Hematopoietic multipotent progenitor cell treated with erythropoietin and hydrocortisone succinate and interleukin-3 and kit ligand, for 15 days (in vitro differentiated cells): Measurements from ENCODE around the gene SCGB3A2.
"Not testable (repeated sequence)": the region's sequence is repeated elsewhere in the genome, so short reads cannot be mapped to it uniquely, and the experiment has no call there.

Experiments used
- DNase-seq: peaks from one replicate; pipeline ENCODE4 v3.0.0-alpha.2; 2015; ENCODE audit warnings: low spot score

The SCGB3A2 gene

GRCh38 chr5:147863454-147864158 lies 14.9 kb upstream of the SCGB3A2 start:
- no peak for DNase-seq

- DNase-seq, result no peak
Observed at GRCh38 chr5:147869112-147869511, 9.4 kb upstream of the SCGB3A2 start.

- not testable (repeated sequence) for DNase-seq
Observed at GRCh38 chr5:147869892-147870291, 8.6 kb upstream of the SCGB3A2 start.

- not testable (repeated sequence) for DNase-seq
Observed at GRCh38 chr5:147871980-147872549, 6.4 kb upstream of the SCGB3A2 start.

GRCh38 chr5:147872744-147873435 lies 5.6 kb upstream of the SCGB3A2 start:
- DNase-seq, result not testable (repeated sequence)

GRCh38 chr5:147874118-147874875 lies 4.2 kb upstream of the SCGB3A2 start:
- not testable (repeated sequence) for DNase-seq

GRCh38 chr5:147874910-147875367 lies 3.6 kb upstream of the SCGB3A2 start:
- no peak for DNase-seq

- no peak for DNase-seq
Observed at GRCh38 chr5:147876141-147876540, 2.4 kb upstream of the SCGB3A2 start.

- DNase-seq, result no peak
Observed at GRCh38 chr5:147876626-147877025, 1.9 kb upstream of the SCGB3A2 start.

- DNase-seq, result no peak
Observed at GRCh38 chr5:147879784-147880183, 1.3 kb downstream of the SCGB3A2 start.

GRCh38 chr5:147880487-147880886 lies 2.0 kb downstream of the SCGB3A2 start:
- DNase-seq, result no peak

- no peak for DNase-seq
Observed at GRCh38 chr5:147882586-147883313, 4.2 kb downstream of the SCGB3A2 start.

- DNase-seq, result no peak
Observed at GRCh38 chr5:147887026-147887627, 8.6 kb downstream of the SCGB3A2 start.

- no peak for DNase-seq
Observed at GRCh38 chr5:147887930-147888329, 9.4 kb downstream of the SCGB3A2 start.

- DNase-seq, result no peak
Observed at GRCh38 chr5:147892696-147893296, 14.3 kb downstream of the SCGB3A2 start.

- no peak for DNase-seq
Observed at GRCh38 chr5:147893820-147894219, 15.3 kb downstream of the SCGB3A2 start.

GRCh38 chr5:147895864-147896263 lies 17.4 kb downstream of the SCGB3A2 start:
- DNase-seq, result no peak

- DNase-seq, result no peak
Observed at GRCh38 chr5:147898875-147899401, 20.4 kb downstream of the SCGB3A2 start.

- DNase-seq, result no peak
Observed at GRCh38 chr5:147901599-147902039, 23.1 kb downstream of the SCGB3A2 start.

- no peak for DNase-seq
Observed at GRCh38 chr5:147902609-147903115, 24.2 kb downstream of the SCGB3A2 start.
